Measurements from ENCODE around the gene ZNF771.

- no peak for TF ChIP-seq POLR2A (IDR thresholded peaks at IDR 0.05)
- TF ChIP-seq, protein P1, sequence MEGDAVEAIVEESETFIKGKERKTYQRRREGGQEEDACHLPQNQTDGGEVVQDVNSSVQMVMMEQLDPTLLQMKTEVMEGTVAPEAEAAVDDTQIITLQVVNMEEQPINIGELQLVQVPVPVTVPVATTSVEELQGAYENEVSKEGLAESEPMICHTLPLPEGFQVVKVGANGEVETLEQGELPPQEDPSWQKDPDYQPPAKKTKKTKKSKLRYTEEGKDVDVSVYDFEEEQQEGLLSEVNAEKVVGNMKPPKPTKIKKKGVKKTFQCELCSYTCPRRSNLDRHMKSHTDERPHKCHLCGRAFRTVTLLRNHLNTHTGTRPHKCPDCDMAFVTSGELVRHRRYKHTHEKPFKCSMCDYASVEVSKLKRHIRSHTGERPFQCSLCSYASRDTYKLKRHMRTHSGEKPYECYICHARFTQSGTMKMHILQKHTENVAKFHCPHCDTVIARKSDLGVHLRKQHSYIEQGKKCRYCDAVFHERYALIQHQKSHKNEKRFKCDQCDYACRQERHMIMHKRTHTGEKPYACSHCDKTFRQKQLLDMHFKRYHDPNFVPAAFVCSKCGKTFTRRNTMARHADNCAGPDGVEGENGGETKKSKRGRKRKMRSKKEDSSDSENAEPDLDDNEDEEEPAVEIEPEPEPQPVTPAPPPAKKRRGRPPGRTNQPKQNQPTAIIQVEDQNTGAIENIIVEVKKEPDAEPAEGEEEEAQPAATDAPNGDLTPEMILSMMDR (IDR thresholded peaks at IDR 0.05), result no peak
Measured at GRCh38 chr16:30416624-30417528, 9.5 kb downstream of the ZNF771 start.

Data from esophagus squamous epithelium (tissue), 4 donors.